HepG2 (cell line): ENCODE measurements around the gene SLC36A3. TPM values are rescaled to one million over a fixed set of nuclear protein-coding genes. Genes with fewer than 3 reads are reported as not detected.

Experiments used
- ATAC-seq: fragments of 200-7000 bp; cut with Tn5 transposase; 3 replicates; pipeline ENCODE4 v1.9.1; 2020; ENCODE audit warnings: mild to moderate bottlenecking, moderate library complexity
- BruUV-seq: library from RNA; stranded (reverse); fragments of 400-500 nt; replicated peaks from 2 replicates; lab custom pipeline; 2021; lab: Mats Ljungman, UMichigan
- CTCF ChIA-PET: fragments of 300-600 bp; formaldehyde crosslinking; extraction: SDS; loops from one replicate; lab custom pipeline; 2021; ENCODE audit warnings: low total read pairs, inconsistent platforms, low intra/inter-chr PET ratio; lab: Yijun Ruan, JAX
- POLR2A ChIA-PET: fragments of 350-600 bp; sonication (Branson Sonifier 250); formaldehyde crosslinking; loops from one replicate; lab custom pipeline; 2020; ENCODE audit warnings: antibody characterized with exemption, inconsistent platforms; lab: Yijun Ruan, JAX
- DNase-seq: peaks from one replicate; pipeline ENCODE4 v3.0.0-alpha.2; 2015; ENCODE audit warnings: low spot score
- FAIRE-seq: peaks from 3 replicates; lab custom pipeline; 2011; peaks lifted over from hg19 to GRCh38; lab: Jason Lieb, UNC
- H2AFZ ChIP-seq: one replicate; pipeline ENCODE4 v1.6.1; 2011; ENCODE audit warnings: low read length, inconsistent platforms
- H3K27ac ChIP-seq: fragments of 300-600 bp; 3 replicates; pipeline ENCODE4 v1.8.0; 2011; ENCODE audit warnings: mixed run types, mild to moderate bottlenecking, mixed read lengths, low read length, inconsistent platforms; ENCODE audit not compliant: insufficient read depth; ENCODE audit errors: extremely low read length
- H3K27me3 ChIP-seq, 2 experiments: fragments of 200-600 bp in 1 of 2; 2 replicates in 1 of 2; 3 replicates in 1 of 2; pipeline versions ENCODE4 v1.6.0 to v1.8.0; 2011; ENCODE audit warnings: low read length in 2 of 2, mild to moderate bottlenecking in 2 of 2, moderate library complexity in 2 of 2, inconsistent platforms in 1 of 2; ENCODE audit not compliant: insufficient read depth in 2 of 2, control insufficient read depth in 1 of 2
- H3K36me3 ChIP-seq, 2 experiments: fragments of 200-600 bp in 1 of 2; replicated peaks in 1 of 2; 2 replicates in 1 of 2; 3 replicates in 1 of 2; pipeline versions ENCODE4 v1.5.1 to v1.8.0; 2011; ENCODE audit warnings: low read length in 2 of 2, inconsistent platforms in 1 of 2; ENCODE audit not compliant: insufficient read depth in 2 of 2, control insufficient read depth in 1 of 2
- H3K4me1 ChIP-seq: 2 replicates; pipeline ENCODE4 v1.5.1; 2012; ENCODE audit warnings: low read length, inconsistent platforms; ENCODE audit not compliant: insufficient read depth
- H3K4me2 ChIP-seq: 2 replicates; pipeline ENCODE4 v1.6.0; 2011; ENCODE audit warnings: low read depth, low read length, inconsistent platforms
- H3K4me3 ChIP-seq, 3 experiments: fragments of 200-600 bp in 1 of 3; sonication (generic), shearing (Covaris generic) in 1 of 3; replicated peaks in 1 of 3; 2 replicates each; pipeline ENCODE4 v1.5.1; 2011 to 2016; ENCODE audit warnings: low read length in 3 of 3, inconsistent platforms in 2 of 3, low read depth in 2 of 3, mild to moderate bottlenecking in 2 of 3, control low read depth in 1 of 3, mixed read lengths in 1 of 3; ENCODE audit not compliant: insufficient read depth in 1 of 3
- H3K79me2 ChIP-seq: one replicate; pipeline ENCODE4 v1.6.1; 2011; ENCODE audit warnings: low read length, inconsistent platforms; ENCODE audit not compliant: insufficient read depth
- H3K9ac ChIP-seq: 2 replicates; pipeline ENCODE4 v1.6.0; 2011; ENCODE audit warnings: mild to moderate bottlenecking, low read depth, low read length, inconsistent platforms; ENCODE audit not compliant: insufficient read depth
- H3K9me3 ChIP-seq: 2 replicates; pipeline ENCODE4 v1.5.1; 2012; ENCODE audit warnings: mild to moderate bottlenecking, low read length
- H4K20me1 ChIP-seq: 2 replicates; pipeline ENCODE4 v1.6.0; 2011; ENCODE audit warnings: inconsistent platforms, mild to moderate bottlenecking, low read length, moderate library complexity; ENCODE audit not compliant: insufficient read depth
- ADNP ChIP-seq: sonication (generic); formaldehyde crosslinking; IDR thresholded peaks from 2 replicates; pipeline ENCODE4 v1.4.0; 2020; ENCODE audit warnings: missing genetic modification reagents
- CEBPB ChIP-seq: IDR thresholded peaks from 2 replicates; pipeline ENCODE4 v1.6.1; 2011; ENCODE audit warnings: low read depth, low read length, improper control_type of control experiment, borderline replicate concordance
- HNRNPL ChIP-seq: fragments of 200-400 bp; formaldehyde crosslinking; IDR thresholded peaks from 2 replicates; pipeline ENCODE4 v1.6.1; 2017; ENCODE audit warnings: mild to moderate bottlenecking, low read depth, low read length
- JDP2 ChIP-seq: sonication (generic); formaldehyde crosslinking; IDR thresholded peaks from 2 replicates; pipeline ENCODE4 v1.8.1; 2022; ENCODE audit warnings: missing genetic modification reagents, borderline replicate concordance
- KDM4B ChIP-seq: sonication (generic); formaldehyde crosslinking; IDR thresholded peaks from 2 replicates; pipeline ENCODE4 v1.4.0; 2020; ENCODE audit warnings: missing genetic modification reagents
- KLF9 ChIP-seq: IDR thresholded peaks from 2 replicates; pipeline ENCODE4 v1.6.1; 2016; ENCODE audit warnings: low read depth
- MEF2D ChIP-seq: sonication (generic); formaldehyde crosslinking; IDR thresholded peaks from 2 replicates; pipeline ENCODE4 v1.5.1; 2020; ENCODE audit warnings: mild to moderate bottlenecking, missing genetic modification reagents
- NR2F6 ChIP-seq, 2 experiments: IDR thresholded peaks; 2 replicates each; pipeline ENCODE4 v1.6.1; 2016; ENCODE audit warnings: antibody characterized with exemption in 1 of 2, mild to moderate bottlenecking in 1 of 2
- SP5 ChIP-seq: IDR thresholded peaks from 2 replicates; pipeline ENCODE4 v1.6.1; 2016; ENCODE audit warnings: low read depth, borderline replicate concordance
- ZNF335 ChIP-seq: sonication (generic); formaldehyde crosslinking; IDR thresholded peaks from 2 replicates; pipeline ENCODE4 v1.4.0; 2020; ENCODE audit warnings: missing genetic modification reagents
- ZNF354B ChIP-seq: sonication (generic); formaldehyde crosslinking; IDR thresholded peaks from 2 replicates; pipeline ENCODE4 v1.8.0; 2022; ENCODE audit warnings: mild to moderate bottlenecking, missing genetic modification reagents
- ZNF629 ChIP-seq: sonication (generic); formaldehyde crosslinking; conservative IDR thresholded peaks from 2 replicates; pipeline ENCODE4 v1.5.0; 2020; ENCODE audit warnings: missing genetic modification reagents
- ZNF644 ChIP-seq: IDR thresholded peaks from 2 replicates; pipeline ENCODE4 v1.6.1; 2016; ENCODE audit warnings: low read depth
- ZNF768 ChIP-seq: sonication (generic); formaldehyde crosslinking; IDR thresholded peaks from 2 replicates; pipeline ENCODE4 v1.4.0; 2020; ENCODE audit warnings: missing genetic modification reagents
- WGBS: methylation state at CpG from one replicate; pipeline ENCODE4 v1.1.6; 2017; ENCODE audit warnings: low lambda C conversion rate; 5-methylcytosine and 5-hydroxymethylcytosine counted together
- in situ Hi-C: cut with HindIII; loops from 2 replicates; pipeline ENCODE4 v1.10.0; 2017; ENCODE audit warnings: low pct_unique_long_range_greater_than_20kb; ENCODE audit not compliant: extremely low pct_ligation_motif_present
- intact Hi-C: fragments of 100-400 bp; cut with micrococcal nuclease; formaldehyde crosslinking; loops from one replicate; pipeline ENCODE4 v1.10.0; 2022; ENCODE audit not compliant: unreplicated experiment
- polyA plus RNA-seq, 8 experiments: library from polyadenylated mRNA; depleted of rRNA in 3 of 8; stranded (reverse) in 7 of 8; unstranded in 1 of 8; fragments of >200 nt; fragmentation: Illumina TruSeq in 4 of 8; extraction: Trizol in 4 of 8; gene quantifications; 2 replicates each; pipeline versions ENCODE4 v1.2.1 to v1.2.3, GENCODE V29; 2011 to 2016; ENCODE audit warnings: low read depth in 4 of 8, missing spikeins in 1 of 8, mixed read lengths in 1 of 8; ENCODE audit not compliant: insufficient read depth in 1 of 8
- total RNA-seq, 5 experiments: library from RNA; depleted of rRNA; stranded (reverse); fragments of >200 nt; fragmentation: Illumina TruSeq; extraction: Trizol; gene quantifications; 2 replicates each; pipeline ENCODE4 v1.2.3, GENCODE V29; 2016; ENCODE audit warnings: low read depth in 1 of 5
- TF ChIP-seq, protein P1 (sequence below): sonication (generic); formaldehyde crosslinking; IDR thresholded peaks from 2 replicates; pipeline ENCODE4 v1.4.0; 2020; ENCODE audit warnings: missing genetic modification reagents
- TF ChIP-seq, protein P2 (sequence below): sonication (generic); formaldehyde crosslinking; IDR thresholded peaks from 2 replicates; pipeline ENCODE4 v1.4.0; 2020; ENCODE audit warnings: missing genetic modification reagents

SLC36A3 gene
- total and polyA plus RNA-seq, 2 of the 13 experiments (the other 11 are each of a cell fraction or from before 2014, with no cell fraction given) = not detected

DNA sequence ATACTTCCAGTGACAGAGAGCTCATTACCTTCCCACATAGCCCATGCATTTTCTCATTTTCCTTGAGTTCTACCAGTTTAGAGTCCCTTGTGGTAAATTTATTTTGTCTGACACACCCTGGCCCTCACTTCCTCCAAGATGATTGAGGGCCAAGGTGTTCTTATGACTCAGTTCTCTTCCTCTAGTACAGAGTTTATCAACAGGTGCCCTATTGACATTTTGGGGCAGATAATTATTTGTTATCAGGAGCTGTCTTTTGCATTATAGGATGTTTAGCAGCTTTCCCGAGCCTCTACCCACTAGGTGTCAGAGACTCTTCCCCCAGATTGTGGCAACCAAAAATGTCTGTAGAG, 7.1 kb downstream of the SLC36A3 start (continued):
- no peak for TF ChIP-seq NR2F6 (IDR thresholded peaks at IDR 0.05)
- TF ChIP-seq NR2F6 (CRISPR knock-in tag; IDR thresholded peaks at IDR 0.05) = no peak
- no peak for TF ChIP-seq ADNP (CRISPR knock-in tag)
- TF ChIP-seq CEBPB = no peak

DNA sequence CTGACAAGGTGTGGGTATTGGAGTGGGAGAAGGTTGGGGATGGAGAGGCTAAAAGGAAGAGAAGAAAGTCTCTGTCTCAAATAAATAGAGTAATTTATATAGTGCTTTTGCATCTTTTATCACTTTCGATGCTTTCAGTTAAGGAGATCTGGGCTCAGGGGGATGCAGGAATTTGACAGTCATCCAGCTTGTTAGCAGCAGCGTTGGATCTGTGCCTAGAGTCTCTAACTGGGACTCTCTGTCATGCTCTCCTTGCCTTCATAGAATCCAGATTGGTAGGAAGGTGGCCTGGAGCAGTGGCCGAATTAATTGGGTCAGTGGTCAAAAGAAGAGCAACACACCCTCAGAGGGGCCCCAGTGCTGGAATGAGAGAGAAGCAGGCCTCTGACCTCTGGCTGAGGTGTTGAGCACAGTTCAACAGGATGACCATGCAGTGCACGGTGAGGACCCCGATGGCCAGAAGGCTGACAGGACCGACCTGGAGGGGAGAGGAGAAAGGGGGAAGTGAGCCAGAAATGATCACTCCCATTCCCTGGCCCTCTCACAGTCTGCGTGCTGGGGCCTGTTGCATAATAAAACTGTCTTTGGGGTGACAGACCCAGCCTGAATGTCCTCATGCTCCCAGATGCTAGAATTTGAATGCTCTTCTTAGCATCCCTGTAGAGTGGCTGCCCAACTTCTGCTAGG, 7.6 kb downstream of the SLC36A3 start:
- Histone ChIP-seq H2AFZ (no peak overlapping the region), H3K4me3 (no peak overlapping the region), H3K79me2 (no peaks in the 10 kb centered on the region), H3K4me1 (no peaks in the 10 kb centered on the region), H3K27me3 (0 out of 5 replicates have a peak, but pooled peaks cover 0 to 6% of the 10 kb centered on the region in 2 experiments), H4K20me1 (no peaks in the 10 kb centered on the region), H3K4me2 (no peak overlapping the region), H3K9ac (no peak overlapping the region), H3K36me3 (no peaks in the 10 kb centered on the region), H3K9me3 (no peaks in the 10 kb centered on the region), H3K27ac (no peak overlapping the region)
- DNase-seq (no peak), ATAC-seq (no peak), FAIRE-seq (no peak)
- no peak for TF ChIP-seq ZNF354B
- no TSS peak for BruUV-seq
- CTCF ChIA-PET = no interaction called here
- intact Hi-C loops = no loop called here
- in situ Hi-C loops = no loop called here
- POLR2A ChIA-PET = no interaction called here
- 6% methylated on average over 7 of the region's 7 CpGs for WGBS

DNA sequence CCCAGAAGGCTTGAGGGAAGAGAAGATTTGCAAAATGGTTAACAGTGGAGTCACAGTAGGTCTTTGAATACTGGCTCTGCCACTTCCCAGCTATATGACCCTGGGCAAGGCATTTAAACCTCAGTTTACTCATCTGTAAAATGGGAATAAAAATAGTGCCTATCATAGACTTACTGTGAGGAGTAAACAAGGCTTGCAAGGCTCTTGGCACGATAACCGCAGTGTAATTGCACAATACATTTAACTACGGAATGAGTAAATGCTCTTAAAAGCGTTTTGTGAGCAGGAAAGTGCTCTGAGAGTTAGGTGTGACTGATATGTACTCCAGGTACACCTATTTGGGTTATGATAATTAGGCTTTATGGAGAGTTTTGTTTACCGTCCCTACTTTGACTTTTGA, 8.4 kb downstream of the SLC36A3 start:
- DNase-seq = no peak
- H3K9me3 ChIP-seq = no peaks in the 10 kb centered on the region
- no peak overlapping the region for H3K4me2 ChIP-seq
- H4K20me1 ChIP-seq = no peaks in the 10 kb centered on the region
- 0 out of 5 replicates have a peak, but pooled peaks cover 0 to 6% of the 10 kb centered on the region in 2 experiments for H3K27me3 ChIP-seq
- FAIRE-seq = no peak
- no peak overlapping the region for H2AFZ ChIP-seq
- no peaks in the 10 kb centered on the region for H3K36me3 ChIP-seq
- intact Hi-C loops (no loop called here), in situ Hi-C loops (no loop called here)
- H3K4me3 ChIP-seq = no peak overlapping the region
- H3K9ac ChIP-seq = no peak overlapping the region
- ATAC-seq = no peak
- H3K27ac ChIP-seq = no peak overlapping the region
- POLR2A ChIA-PET = no interaction called here
- H3K4me1 ChIP-seq = no peaks in the 10 kb centered on the region
- CTCF ChIA-PET = no interaction called here
- WGBS = 0% methylated on average over 5 of the region's 5 CpGs
- no TSS peak for BruUV-seq
- H3K79me2 ChIP-seq = no peaks in the 10 kb centered on the region
- TF ChIP-seq JDP2 (CRISPR knock-in tag) (no peak), MEF2D (CRISPR knock-in tag) (no peak), SP5 (CRISPR knock-in tag) (no peak), KDM4B (CRISPR knock-in tag) (no peak), ZNF644 (no peak), CEBPB (peak; percentile 54), ZNF768 (CRISPR knock-in tag) (no peak), ZNF629 (CRISPR knock-in tag) (peak; percentile 80), ZNF335 (CRISPR knock-in tag) (no peak), HNRNPL (no peak), KLF9 (no peak)
- TF ChIP-seq, protein P1, sequence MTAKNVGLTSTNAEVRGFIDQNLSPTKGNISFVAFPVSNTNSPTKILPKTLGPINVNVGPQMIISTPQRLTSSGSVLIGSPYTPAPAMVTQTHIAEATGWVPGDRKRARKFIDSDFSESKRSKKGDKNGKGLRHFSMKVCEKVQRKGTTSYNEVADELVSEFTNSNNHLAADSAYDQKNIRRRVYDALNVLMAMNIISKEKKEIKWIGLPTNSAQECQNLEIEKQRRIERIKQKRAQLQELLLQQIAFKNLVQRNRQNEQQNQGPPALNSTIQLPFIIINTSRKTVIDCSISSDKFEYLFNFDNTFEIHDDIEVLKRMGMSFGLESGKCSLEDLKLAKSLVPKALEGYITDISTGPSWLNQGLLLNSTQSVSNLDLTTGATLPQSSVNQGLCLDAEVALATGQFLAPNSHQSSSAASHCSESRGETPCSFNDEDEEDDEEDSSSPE (CRISPR knock-in tag) = no peak
- TF ChIP-seq, protein P2, sequence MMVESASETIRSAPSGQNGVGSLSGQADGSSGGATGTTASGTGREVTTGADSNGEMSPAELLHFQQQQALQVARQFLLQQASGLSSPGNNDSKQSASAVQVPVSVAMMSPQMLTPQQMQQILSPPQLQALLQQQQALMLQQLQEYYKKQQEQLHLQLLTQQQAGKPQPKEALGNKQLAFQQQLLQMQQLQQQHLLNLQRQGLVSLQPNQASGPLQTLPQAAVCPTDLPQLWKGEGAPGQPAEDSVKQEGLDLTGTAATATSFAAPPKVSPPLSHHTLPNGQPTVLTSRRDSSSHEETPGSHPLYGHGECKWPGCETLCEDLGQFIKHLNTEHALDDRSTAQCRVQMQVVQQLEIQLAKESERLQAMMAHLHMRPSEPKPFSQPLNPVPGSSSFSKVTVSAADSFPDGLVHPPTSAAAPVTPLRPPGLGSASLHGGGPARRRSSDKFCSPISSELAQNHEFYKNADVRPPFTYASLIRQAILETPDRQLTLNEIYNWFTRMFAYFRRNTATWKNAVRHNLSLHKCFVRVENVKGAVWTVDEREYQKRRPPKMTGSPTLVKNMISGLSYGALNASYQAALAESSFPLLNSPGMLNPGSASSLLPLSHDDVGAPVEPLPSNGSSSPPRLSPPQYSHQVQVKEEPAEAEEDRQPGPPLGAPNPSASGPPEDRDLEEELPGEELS (CRISPR knock-in tag) = no peak
